GM12878 (cell line): Measurements from ENCODE around the gene PLA2G15. TPM values are rescaled to one million over a fixed set of nuclear protein-coding genes. Genes with fewer than 3 reads are reported as not detected.

ENCODE experiments used
- ATAC-seq: fragments of 200-7000 bp; cut with Tn5 transposase; 3 replicates; pipeline ENCODE4 v1.9.1; 2020; ENCODE audit warnings: mild to moderate bottlenecking, moderate library complexity
- BruUV-seq: library from RNA; stranded (reverse); fragments of 400-500 nt; replicated peaks from 2 replicates; lab custom pipeline; 2021; lab: Mats Ljungman, UMichigan
- CTCF ChIA-PET: fragments of 300-600 bp; sonication (Branson Sonifier 250); formaldehyde crosslinking; extraction: SDS; loops from one replicate; lab custom pipeline; 2021; ENCODE audit warnings: inconsistent platforms; lab: Yijun Ruan, JAX
- POLR2A ChIA-PET: fragments of 350-600 bp; formaldehyde crosslinking; extraction: SDS; loops from one replicate; lab custom pipeline; 2021; ENCODE audit warnings: inconsistent platforms; lab: Charles Lee
- RAD21 ChIA-PET: fragments of 300-600 bp; sonication (Branson Sonifier 250); formaldehyde crosslinking; loops from one replicate; lab custom pipeline; 2023; ENCODE audit warnings: antibody characterized with exemption; ENCODE audit not compliant: unreplicated experiment; lab: Charles Lee
- SMC1A ChIA-PET: fragments of 300-600 bp; sonication (Branson Sonifier 250); formaldehyde crosslinking; loops from one replicate; lab custom pipeline; 2023; ENCODE audit not compliant: unreplicated experiment, uncharacterized antibody; lab: Charles Lee
- DNase-seq: peaks from one replicate; pipeline ENCODE4 v3.0.0-alpha.2; 2011; ENCODE audit warnings: low read depth, low spot score
- FAIRE-seq: peaks from 3 replicates; lab custom pipeline; 2011; peaks lifted over from hg19 to GRCh38; lab: Jason Lieb, UNC
- H2AFZ ChIP-seq: 2 replicates; pipeline ENCODE4 v1.6.0; 2011; ENCODE audit warnings: low read depth, low read length, control low read depth; ENCODE audit not compliant: control insufficient read depth
- H3K27ac ChIP-seq: 2 replicates; pipeline ENCODE4 v1.5.1; 2011; ENCODE audit warnings: control low read depth; ENCODE audit not compliant: control insufficient read depth, insufficient read depth
- H3K27me3 ChIP-seq, 2 experiments: replicated peaks in 1 of 2; 2 replicates each; pipeline versions ENCODE4 v1.6.0 to v1.6.1; 2011; ENCODE audit warnings: low read length in 1 of 2; ENCODE audit not compliant: control insufficient read depth in 2 of 2, insufficient read depth in 2 of 2
- H3K36me3 ChIP-seq, 2 experiments: 2 replicates each; pipeline ENCODE4 v1.5.1; 2011; ENCODE audit warnings: low read length in 1 of 2; ENCODE audit not compliant: control insufficient read depth in 2 of 2, insufficient read depth in 2 of 2
- H3K4me1 ChIP-seq: 2 replicates; pipeline ENCODE4 v1.6.1; 2011; ENCODE audit warnings: mild to moderate bottlenecking, low read length, moderate library complexity, mixed read lengths; ENCODE audit not compliant: control insufficient read depth, insufficient read depth
- H3K4me2 ChIP-seq: 2 replicates; pipeline ENCODE4 v1.6.0; 2011; ENCODE audit warnings: control low read depth; ENCODE audit not compliant: control insufficient read depth, insufficient read depth
- H3K4me3 ChIP-seq: fragments of 200-600 bp; sonication (generic); 2 replicates; pipeline ENCODE4 v1.5.1; 2016
- H3K79me2 ChIP-seq: 2 replicates; pipeline ENCODE4 v1.6.0; 2011; ENCODE audit warnings: low read length; ENCODE audit not compliant: control insufficient read depth, insufficient read depth
- H3K9ac ChIP-seq: 2 replicates; pipeline ENCODE4 v1.8.0; 2011; ENCODE audit warnings: low read length, control low read depth, mixed read lengths; ENCODE audit not compliant: control insufficient read depth, insufficient read depth
- H3K9me3 ChIP-seq: replicated peaks from 3 replicates; pipeline ENCODE4 v1.5.1; 2011; ENCODE audit warnings: mild to moderate bottlenecking, low read length; ENCODE audit not compliant: control insufficient read depth, insufficient read depth
- H4K20me1 ChIP-seq: 2 replicates; pipeline ENCODE4 v1.6.0; 2011; ENCODE audit not compliant: control insufficient read depth, insufficient read depth
- CHD2 ChIP-seq: IDR thresholded peaks from 2 replicates; pipeline ENCODE4 v1.6.1; 2011; ENCODE audit warnings: low read depth, low read length, improper control_type of control experiment, borderline replicate concordance
- CHD4 ChIP-seq: fragments of 200-600 bp; sonication (generic); IDR thresholded peaks from 2 replicates; pipeline ENCODE4 v1.6.1; 2016; ENCODE audit warnings: mild to moderate bottlenecking
- DPF2 ChIP-seq: fragments of 450-650 bp; IDR thresholded peaks from 2 replicates; pipeline ENCODE4 v1.6.1; 2017; ENCODE audit warnings: mild to moderate bottlenecking
- FOXK2 ChIP-seq: fragments of 450-650 bp; IDR thresholded peaks from 2 replicates; pipeline ENCODE4 v1.6.1; 2017; ENCODE audit warnings: mild to moderate bottlenecking, moderate library complexity
- HDGF ChIP-seq: fragments of 450-650 bp; IDR thresholded peaks from 2 replicates; pipeline ENCODE4 v1.6.1; 2016; ENCODE audit warnings: antibody characterized with exemption
- IKZF2 ChIP-seq, 2 experiments: fragments of 450-650 bp; IDR thresholded peaks; 2 replicates each; pipeline ENCODE4 v1.6.1; 2017; ENCODE audit warnings: mild to moderate bottlenecking in 2 of 2, moderate library complexity in 2 of 2
- LARP7 ChIP-seq: fragments of 450-650 bp; IDR thresholded peaks from 2 replicates; pipeline ENCODE4 v1.6.1; 2017; ENCODE audit warnings: mild to moderate bottlenecking
- MYC ChIP-seq: IDR thresholded peaks from 2 replicates; pipeline ENCODE4 v1.6.1; 2011; ENCODE audit warnings: mild to moderate bottlenecking, low read length, moderate library complexity, inconsistent platforms; ENCODE audit not compliant: insufficient read depth, insufficient replicate concordance, insufficient read length, severe bottlenecking
- NR2F1 ChIP-seq: fragments of 450-650 bp; conservative IDR thresholded peaks from 2 replicates; pipeline ENCODE4 v1.6.1; 2017; ENCODE audit warnings: mild to moderate bottlenecking
- USF1 ChIP-seq: IDR thresholded peaks from 2 replicates; pipeline ENCODE4 v1.6.1; 2011; ENCODE audit warnings: borderline replicate concordance, low read depth, mild to moderate bottlenecking, moderate library complexity, mixed read lengths, low read length; ENCODE audit not compliant: insufficient read depth; ENCODE audit errors: extremely low read length
- WGBS: methylation state at CpG from one replicate; pipeline ENCODE4 v1.1.6; 2016; ENCODE audit warnings: low lambda C conversion rate; ENCODE audit not compliant: insufficient replicate concordance, insufficient coverage; ENCODE audit errors: missing lambda C conversion rate; 5-methylcytosine and 5-hydroxymethylcytosine counted together
- in situ Hi-C: fragments of 300-500 bp; cut with MboI; formaldehyde crosslinking; loops from 9 replicates; pipeline ENCODE4 v1.14.3; 2018; ENCODE audit warnings: mixed read lengths
- intact Hi-C: fragments of 100-400 bp; cut with micrococcal nuclease; formaldehyde crosslinking; loops from one replicate; pipeline ENCODE4 v1.14.2; 2022; ENCODE audit not compliant: unreplicated experiment
- polyA plus RNA-seq, 11 experiments: library from polyadenylated mRNA; depleted of rRNA in 4 of 11; unstranded in 6 of 11; stranded (reverse) in 5 of 11; fragments of >200 nt; fragmentation: Nextera tagmentation in 4 of 11; fragmentation: Illumina TruSeq in 1 of 11; extraction: Ambion mirVana in 4 of 11; extraction: Trizol in 1 of 11; gene quantifications; 1 replicate in 1 of 11; 2 replicates in 10 of 11; pipeline versions ENCODE4 v1.2.1 to v1.2.3, GENCODE V29; 2011 to 2016; ENCODE audit warnings: inconsistent platforms in 2 of 11, missing spikeins in 2 of 11, low read depth in 1 of 11
- total RNA-seq, 4 experiments: library from RNA; depleted of rRNA in 3 of 4; stranded (reverse); fragments of >200 nt in 3 of 4; fragmentation: Illumina TruSeq in 1 of 4; extraction: Trizol in 1 of 4; gene quantifications; 2 replicates each; pipeline versions ENCODE4 v1.2.1 to v1.2.3, GENCODE V29; 2013 to 2021

Gene PLA2G15
- total and polyA plus RNA-seq, 10 of the 15 experiments (the other 5 are each of a cell fraction or from before 2014, with no cell fraction given): 0.31 to 9.4 (median 6.8) TPM

- TF ChIP-seq MYC (no peak), FOXK2 (no peak), IKZF2 (IDR thresholded peaks at IDR 0.05) (peak; percentile 53 to 58; a peak in 3 of 4 replicates), CHD2 (peak; percentile 63; the same call in 1 of the 2 replicates), CHD4 (no peak), DPF2 (0 out of 2 replicates have a peak, but pooled peaks have one; percentile 57)
These were observed 7.7 kb upstream of the PLA2G15 start (continued) for GRCh38 chr16:68237243-68238028.

- RAD21 ChIA-PET: interaction anchor here (0.9 to 2.9 kb wide), 4 partner anchors 25 to 119 kb away, joined by 3 to 22 read pairs (median 4); partner anchors contain the start of gene SLC7A6
- no peaks in the 10 kb centered on the region for H3K9me3 ChIP-seq
- ATAC-seq (no peak), FAIRE-seq (no peak), DNase-seq (no peak)
- no peaks in the 10 kb centered on the region for H3K79me2 ChIP-seq
- WGBS: 15% methylated on average over 20 of the region's 20 CpGs
- H3K4me3 ChIP-seq: peak overlapping the region; percentile 62; the same call in 1 of the 2 replicates
- H3K36me3 ChIP-seq: no peaks in the 10 kb centered on the region
- peak overlapping the region; percentile 49 for H3K9ac ChIP-seq
- peak overlapping the region; percentile 97 for H2AFZ ChIP-seq
- H3K4me2 ChIP-seq: peak overlapping the region; percentile 94
- SMC1A ChIA-PET: interaction anchor here (1.0 to 3.2 kb wide), 5 partner anchors 10 to 91 kb away, joined by 3 to 18 read pairs (median 9); no protein-coding TSS in a partner anchor
- H3K27me3 ChIP-seq: no peaks in the 10 kb centered on the region
- in situ Hi-C loops (no loop called here), intact Hi-C loops (no loop called here)
- H3K27ac ChIP-seq: no peak overlapping the region
- no peak for TF ChIP-seq NR2F1
- TF ChIP-seq USF1: no peak
- TF ChIP-seq LARP7: 0 out of 2 replicates have a peak, but pooled peaks have one; percentile 0
- 0 out of 2 replicates have a peak, but pooled peaks have one; percentile 4 for TF ChIP-seq HDGF
- H4K20me1 ChIP-seq: no peaks in the 10 kb centered on the region
- POLR2A ChIA-PET: interaction anchor here (0.5 to 1.0 kb wide), 5 partner anchors 14 to 445 kb away, joined by 3 to 6 read pairs (median 3); no protein-coding TSS in a partner anchor
- H3K4me1 ChIP-seq: peaks cover 11% of the 10 kb centered on the region
- CTCF ChIA-PET: interaction anchor here (0.7 to 3.5 kb wide), 6 partner anchors 11 to 91 kb away, joined by 3 to 26 read pairs (median 9); no protein-coding TSS in a partner anchor
- no TSS peak for BruUV-seq
These were observed 7.2 kb upstream of the PLA2G15 start for GRCh38 chr16:68238029-68238345.
